Stomach (tissue), 4 donors: ENCODE data around the gene ZNF816.

Experiments
- EP300 ChIP-seq: sonication (generic); formaldehyde crosslinking; IDR thresholded peaks from one replicate; pipeline ENCODE4 v1.6.1; 2017; ENCODE audit warnings: antibody characterized with exemption
- POLR2A ChIP-seq, 4 donors: fragments of 450-650 bp; IDR thresholded peaks; one replicate each; pipeline ENCODE4 v1.6.1; 2016; ENCODE audit warnings: antibody characterized with exemption in 4 of 4, control low read depth in 2 of 4, mild to moderate bottlenecking in 1 of 4, moderate library complexity in 1 of 4
- POLR2AphosphoS5 ChIP-seq, 3 donors: sonication (generic); formaldehyde crosslinking; IDR thresholded peaks; one replicate each; pipeline ENCODE4 v1.6.1; 2016; ENCODE audit warnings: antibody characterized with exemption in 3 of 3
- TF ChIP-seq, protein P1 (sequence below), 7 experiments: fragments of 450-650 bp in 4 of 7; fragments of 200-600 bp in 3 of 7; sonication (generic) in 3 of 7; IDR thresholded peaks; one replicate each; pipeline ENCODE4 v1.5.1; 2016 to 2019; ENCODE audit warnings: antibody characterized with exemption in 7 of 7, control low read depth in 2 of 7, mild to moderate bottlenecking in 1 of 7

GRCh38 chr19:52917531-52917930 is 45.1 kb downstream of the ZNF816 start:
- TF ChIP-seq POLR2A (IDR thresholded peaks at IDR 0.05) (no peak), EP300 (no peak), POLR2AphosphoS5 (IDR thresholded peaks at IDR 0.05) (no peak)
- TF ChIP-seq, protein P1, sequence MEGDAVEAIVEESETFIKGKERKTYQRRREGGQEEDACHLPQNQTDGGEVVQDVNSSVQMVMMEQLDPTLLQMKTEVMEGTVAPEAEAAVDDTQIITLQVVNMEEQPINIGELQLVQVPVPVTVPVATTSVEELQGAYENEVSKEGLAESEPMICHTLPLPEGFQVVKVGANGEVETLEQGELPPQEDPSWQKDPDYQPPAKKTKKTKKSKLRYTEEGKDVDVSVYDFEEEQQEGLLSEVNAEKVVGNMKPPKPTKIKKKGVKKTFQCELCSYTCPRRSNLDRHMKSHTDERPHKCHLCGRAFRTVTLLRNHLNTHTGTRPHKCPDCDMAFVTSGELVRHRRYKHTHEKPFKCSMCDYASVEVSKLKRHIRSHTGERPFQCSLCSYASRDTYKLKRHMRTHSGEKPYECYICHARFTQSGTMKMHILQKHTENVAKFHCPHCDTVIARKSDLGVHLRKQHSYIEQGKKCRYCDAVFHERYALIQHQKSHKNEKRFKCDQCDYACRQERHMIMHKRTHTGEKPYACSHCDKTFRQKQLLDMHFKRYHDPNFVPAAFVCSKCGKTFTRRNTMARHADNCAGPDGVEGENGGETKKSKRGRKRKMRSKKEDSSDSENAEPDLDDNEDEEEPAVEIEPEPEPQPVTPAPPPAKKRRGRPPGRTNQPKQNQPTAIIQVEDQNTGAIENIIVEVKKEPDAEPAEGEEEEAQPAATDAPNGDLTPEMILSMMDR (IDR thresholded peaks at IDR 0.05): no peak
